ENCODE data around the gene PKHD1.

The PKHD1 gene

GRCh38 chr6:51846531-51846930 lies 240.9 kb downstream of the PKHD1 start:
- DNase-seq: no peak

GRCh38 chr6:51844336-51844735 lies 243.1 kb downstream of the PKHD1 start:
- peak; percentile 43 for DNase-seq

GRCh38 chr6:51843456-51844056 lies 243.9 kb downstream of the PKHD1 start:
- DNase-seq: no peak

GRCh38 chr6:51842804-51843378 lies 244.5 kb downstream of the PKHD1 start:
- no peak for DNase-seq

GRCh38 chr6:51842061-51842803 lies 245.2 kb downstream of the PKHD1 start:
- DNase-seq: no peak

GRCh38 chr6:51841626-51842025 lies 245.8 kb downstream of the PKHD1 start:
- no peak for DNase-seq

GRCh38 chr6:51839726-51840374 lies 247.6 kb downstream of the PKHD1 start:
- no peak for DNase-seq

GRCh38 chr6:51830666-51831065 lies 256.7 kb downstream of the PKHD1 start:
- DNase-seq: no peak

- DNase-seq: no peak
These were observed 259.8 kb downstream of the PKHD1 start for GRCh38 chr6:51827580-51827979.

GRCh38 chr6:51824940-51825339 lies 262.5 kb downstream of the PKHD1 start:
- DNase-seq: no peak

- DNase-seq: no peak
These were observed 266.9 kb downstream of the PKHD1 start for GRCh38 chr6:51820555-51820954.

- no peak for DNase-seq
These were observed 268.8 kb downstream of the PKHD1 start for GRCh38 chr6:51818520-51819022.

- no peak for DNase-seq
These were observed 269.6 kb downstream of the PKHD1 start for GRCh38 chr6:51817832-51818231.

GRCh38 chr6:51814418-51814817 lies 273.0 kb downstream of the PKHD1 start:
- peak; percentile 82 for DNase-seq

GRCh38 chr6:51813904-51814303 lies 273.5 kb downstream of the PKHD1 start:
- DNase-seq: no peak

GRCh38 chr6:51812231-51812630 lies 275.2 kb downstream of the PKHD1 start:
- no peak for DNase-seq

GRCh38 chr6:51805517-51805916 lies 281.9 kb downstream of the PKHD1 start:
- no peak for DNase-seq

GRCh38 chr6:51800603-51801002 lies 286.8 kb downstream of the PKHD1 start:
- DNase-seq: no peak

GRCh38 chr6:51793393-51793792 lies 294.0 kb downstream of the PKHD1 start:
- no peak for DNase-seq

- DNase-seq: no peak
These were observed 295.0 kb downstream of the PKHD1 start for GRCh38 chr6:51792273-51793030.

- DNase-seq: no peak
These were observed 296.5 kb downstream of the PKHD1 start for GRCh38 chr6:51790946-51791345.

GRCh38 chr6:51788121-51788520 lies 299.3 kb downstream of the PKHD1 start:
- no peak for DNase-seq

- DNase-seq: no peak
These were observed 308.7 kb downstream of the PKHD1 start for GRCh38 chr6:51778666-51779065.
